HG03103 (cell line): ENCODE data around the gene DBNDD2.
A peak's percentile ranks its signal among the peaks of the same experiment; 100 is the strongest.

Source experiments
- ATAC-seq: cut with Tn5 transposase; IDR thresholded peaks from one replicate; pipeline ENCODE4 v1.9.1; 2021; ENCODE audit warnings: low read depth; ENCODE audit not compliant: unreplicated experiment

The DBNDD2 gene

DNA sequence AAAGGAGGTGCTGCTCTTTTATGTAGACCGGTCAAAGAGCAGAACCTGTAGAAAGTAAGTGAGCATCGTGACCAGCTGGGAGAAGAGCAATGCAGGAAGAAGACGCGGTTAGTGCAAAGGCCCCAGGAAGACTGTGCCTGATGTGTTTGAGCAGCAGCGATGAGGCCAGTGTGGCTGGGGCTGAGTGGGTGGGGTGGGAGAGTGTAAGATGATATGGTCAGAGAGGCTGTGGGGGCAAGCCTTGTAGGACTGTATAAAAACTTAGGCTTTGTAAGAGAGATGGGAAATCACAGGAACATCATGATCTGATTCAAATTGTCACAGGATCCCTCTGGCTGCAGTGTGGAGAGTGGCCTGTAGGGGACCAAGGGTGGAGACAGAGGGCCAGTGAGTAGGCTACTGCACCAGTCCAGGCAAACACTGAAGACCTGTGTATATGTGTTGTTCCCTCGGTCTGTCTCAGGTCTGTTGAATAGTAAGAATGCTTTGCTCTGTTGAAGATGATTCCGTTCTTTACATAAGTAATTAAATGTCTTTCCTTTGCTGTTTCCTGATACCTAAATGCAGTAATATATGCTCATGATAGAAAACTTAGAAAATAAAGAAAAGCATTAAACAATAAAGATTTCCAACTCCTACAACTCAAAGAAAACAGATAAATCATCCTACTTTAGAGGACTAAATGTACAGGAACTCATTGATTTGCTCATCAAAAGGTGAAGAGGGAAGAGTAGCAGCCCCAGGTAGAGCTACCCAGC is 37.9 kb downstream of the DBNDD2 start:
- ATAC-seq = peak; percentile 73

DNA sequence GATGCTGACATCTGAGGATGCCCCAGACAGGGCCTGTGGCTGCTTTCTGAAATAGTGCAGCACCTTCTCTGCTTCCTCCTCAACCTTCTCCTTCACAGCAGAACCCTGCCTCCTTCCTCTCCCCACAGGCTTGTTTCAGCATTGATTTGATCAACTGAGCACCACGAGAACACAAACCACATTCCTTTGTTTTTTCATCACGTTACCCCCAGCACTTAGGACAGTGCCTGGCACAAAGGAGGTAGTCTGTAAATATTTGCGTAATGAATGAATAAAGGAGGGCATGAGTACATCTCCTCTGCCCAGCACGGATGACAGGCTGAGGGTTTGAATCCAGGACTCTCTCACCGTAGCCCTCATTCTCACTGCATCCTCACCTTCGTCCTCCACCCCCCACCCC is 40.2 kb downstream of the DBNDD2 start:
- no peak for ATAC-seq

DNA sequence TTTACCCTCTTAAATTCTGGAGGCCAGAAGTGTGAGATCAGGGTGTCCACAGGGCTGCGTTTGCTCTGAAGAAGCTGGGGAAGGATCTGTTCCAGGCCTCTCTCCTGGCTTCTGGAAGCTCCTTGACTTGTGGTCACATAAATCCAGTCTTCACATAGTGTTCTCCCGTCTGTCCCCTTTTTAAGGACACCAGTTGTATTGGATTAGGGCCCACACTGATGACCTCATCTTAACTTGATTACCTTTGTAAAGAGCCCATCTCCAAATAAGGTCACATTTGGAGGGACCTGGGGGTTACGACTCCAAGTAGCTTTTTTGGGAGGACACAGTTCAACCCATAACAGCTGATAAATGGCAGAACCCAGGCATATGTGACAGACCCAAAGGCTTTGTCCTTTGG is 41.4 kb downstream of the DBNDD2 start:
- no peak for ATAC-seq

GRCh38 chr20:45450097-45450818 is 42.2 kb downstream of the DBNDD2 start:
- no peak for ATAC-seq

DNA sequence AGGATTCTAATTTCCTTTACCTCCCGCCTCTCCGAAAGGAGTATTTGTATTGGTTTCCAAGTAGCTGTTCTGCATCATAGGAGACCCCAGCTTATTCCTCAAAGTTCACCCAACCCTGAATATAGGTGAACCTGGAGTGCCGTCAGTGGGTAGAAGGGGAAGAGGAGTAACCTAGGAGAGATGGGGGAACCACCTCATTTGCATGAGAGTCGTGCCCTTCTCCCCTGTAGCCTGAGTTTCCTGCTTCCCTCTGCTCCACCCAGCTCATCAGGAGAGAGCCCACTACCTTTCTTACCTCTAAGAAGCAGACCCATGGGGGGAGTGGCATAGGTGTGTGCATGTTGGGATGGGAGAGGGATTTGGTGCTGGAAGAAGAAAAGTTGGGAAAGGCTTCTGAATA is 44.1 kb downstream of the DBNDD2 start:
- no peak for ATAC-seq

- no peak for ATAC-seq
Measured at GRCh38 chr20:45452772-45453691, 44.9 kb downstream of the DBNDD2 start.

DNA sequence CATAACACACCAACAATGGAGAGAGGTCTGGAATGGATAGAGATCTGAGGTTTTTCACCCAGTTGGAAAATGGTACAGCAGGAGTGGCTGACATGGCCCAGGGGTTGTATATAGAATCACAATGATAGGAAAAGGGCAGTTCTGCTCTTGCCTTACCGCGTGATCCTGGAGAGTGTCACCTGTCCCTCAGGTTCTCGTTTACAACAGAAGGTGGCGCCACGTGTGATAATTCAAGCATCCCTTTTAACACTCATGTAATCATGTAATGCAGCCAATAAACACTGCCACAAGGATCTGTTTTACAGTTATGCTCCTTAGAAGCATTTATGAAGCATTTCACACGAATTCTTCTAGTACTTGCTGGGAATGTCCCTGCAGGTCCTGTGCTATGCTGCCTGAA is 48.5 kb downstream of the DBNDD2 start:
- ATAC-seq = no peak

GRCh38 chr20:45459606-45460005 is 51.5 kb downstream of the DBNDD2 start:
- no peak for ATAC-seq
